Measurements from ENCODE around the gene SLF2.
A peak's percentile ranks its signal among the peaks of the same experiment; 100 is the strongest.

The SLF2 gene

DNA sequence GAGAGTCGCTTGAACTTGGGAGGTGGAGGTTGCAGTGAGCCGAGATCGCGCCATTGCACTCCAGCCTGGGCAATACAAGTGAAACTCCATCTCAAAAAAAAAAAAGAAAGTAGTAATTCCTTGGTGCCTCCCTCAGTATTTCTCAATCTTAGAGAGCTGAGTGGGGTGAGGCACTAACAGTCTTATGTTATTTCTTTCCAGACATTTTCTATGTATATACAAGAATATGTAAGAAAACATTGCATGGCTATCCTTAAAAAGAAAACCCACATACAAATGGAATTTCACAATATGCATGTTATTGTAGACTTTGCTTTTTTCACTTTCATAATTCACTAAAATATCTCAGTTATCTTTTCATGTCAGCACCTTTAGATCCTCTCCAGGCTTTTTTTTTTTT is 13.6 kb upstream of the SLF2 start:
- no peak for DNase-seq (ENCODE audit: low read depth)

- no peak for DNase-seq (ENCODE audit: low read depth)
These were observed 11.7 kb upstream of the SLF2 start for GRCh38 chr10:100901051-100901450.

DNA sequence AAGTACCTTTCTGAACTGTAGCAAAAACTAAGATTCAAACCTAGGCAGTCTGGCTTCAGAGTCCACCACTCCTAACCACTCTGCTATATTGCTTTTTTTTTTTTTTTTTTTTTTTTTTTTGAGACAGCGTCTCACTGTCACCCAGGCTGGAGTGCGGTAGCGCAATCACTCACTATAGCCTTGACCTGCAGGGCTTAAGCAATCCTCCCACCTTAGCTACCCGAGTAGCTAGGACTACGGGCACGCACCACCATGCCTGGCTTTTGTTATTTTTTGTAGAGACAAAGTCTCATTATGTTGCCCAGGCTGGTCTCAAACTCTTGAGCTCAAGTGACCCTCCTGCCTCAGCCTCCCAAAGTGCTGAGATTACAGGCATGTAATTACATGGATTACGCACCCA is 10.1 kb upstream of the SLF2 start:
- DNase-seq (ENCODE audit: low read depth), result no peak

DNA sequence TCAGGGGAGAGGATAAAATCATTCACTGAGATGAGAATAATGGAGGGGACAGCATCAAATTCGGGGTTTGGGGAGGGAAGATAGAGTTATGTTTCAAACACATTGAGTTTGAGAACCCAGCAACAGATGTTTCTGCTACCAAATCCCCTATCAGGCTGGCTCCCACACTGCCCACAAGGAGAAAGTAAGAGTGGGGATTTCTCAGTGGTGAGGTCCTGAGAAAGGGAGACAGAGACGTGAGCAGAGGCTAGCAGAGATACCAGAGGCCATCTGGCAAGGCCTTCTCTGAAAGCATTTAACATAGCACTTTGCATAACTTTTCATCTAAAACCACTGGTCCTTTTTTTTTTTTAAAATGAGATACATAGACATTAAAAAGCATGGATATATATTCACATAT is 7.8 kb upstream of the SLF2 start:
- DNase-seq (ENCODE audit: low read depth), result no peak

DNA sequence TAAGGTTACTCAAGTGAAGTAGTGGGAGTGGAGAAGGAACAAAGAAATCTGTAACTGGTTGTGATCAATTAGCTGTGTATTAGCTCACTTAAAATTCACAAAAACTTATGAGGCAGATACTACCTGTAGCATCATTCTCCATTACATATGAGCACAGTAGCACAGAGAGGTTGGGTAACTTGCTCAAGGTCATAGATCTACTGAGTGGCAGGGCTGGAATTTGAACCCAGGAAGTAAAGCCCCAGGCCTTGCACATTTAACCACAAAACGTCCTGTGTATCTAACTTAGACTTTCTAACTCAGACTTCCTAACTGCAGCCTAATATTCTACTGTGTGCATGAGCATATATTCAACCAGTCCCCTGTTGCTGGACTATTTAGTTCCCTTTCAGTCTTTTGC is 5.6 kb upstream of the SLF2 start:
- no peak for DNase-seq (ENCODE audit: low read depth)

DNA sequence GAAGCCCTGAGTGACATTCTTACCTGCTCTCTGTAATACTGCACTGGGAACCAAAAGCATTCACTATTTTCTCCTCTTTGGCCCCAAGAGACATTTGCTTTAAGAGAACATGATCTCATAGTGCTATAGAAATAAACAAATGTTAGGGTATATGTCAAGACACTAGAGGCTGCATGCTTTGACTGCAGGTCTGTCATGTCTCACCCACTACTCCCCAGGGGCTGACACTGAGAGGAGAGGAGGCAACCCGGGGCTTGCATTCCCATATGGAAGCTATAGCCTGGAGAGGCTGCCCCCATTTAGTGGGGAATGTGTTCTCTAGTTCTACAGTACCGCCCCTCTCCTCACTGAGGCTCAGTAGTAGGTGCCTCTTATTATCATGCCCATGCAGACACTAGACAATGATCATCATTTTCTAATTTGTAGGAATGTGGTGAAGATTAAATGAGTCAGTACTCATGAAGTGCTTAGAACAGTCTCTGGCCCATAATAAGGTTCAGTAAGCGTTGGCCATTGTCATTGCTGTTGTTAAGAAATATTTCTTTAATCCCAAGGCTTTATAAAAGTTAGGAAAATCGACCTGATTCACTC is 4.9 kb upstream of the SLF2 start:
- no peak for DNase-seq (ENCODE audit: low read depth)

DNA sequence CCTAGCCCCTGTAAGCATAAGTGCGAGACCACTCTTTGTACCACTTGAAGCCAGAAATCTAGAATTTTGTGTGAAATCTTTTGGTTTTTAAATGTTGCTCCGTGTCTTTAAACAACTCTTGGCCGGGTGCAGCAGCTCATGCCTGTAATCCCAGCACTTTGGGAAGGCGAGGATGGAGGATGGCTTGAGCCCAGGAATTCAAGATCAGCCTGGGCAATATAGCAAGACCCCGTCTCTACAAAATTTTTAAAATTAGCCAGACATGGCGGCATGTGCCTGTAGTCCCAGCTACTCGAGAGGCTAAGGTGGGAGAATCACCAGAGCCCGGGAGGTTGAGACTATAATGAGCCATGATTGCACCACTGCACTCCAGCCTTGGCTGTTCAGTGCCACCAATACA is 4.4 kb upstream of the SLF2 start:
- no peak for DNase-seq (ENCODE audit: low read depth)

DNA sequence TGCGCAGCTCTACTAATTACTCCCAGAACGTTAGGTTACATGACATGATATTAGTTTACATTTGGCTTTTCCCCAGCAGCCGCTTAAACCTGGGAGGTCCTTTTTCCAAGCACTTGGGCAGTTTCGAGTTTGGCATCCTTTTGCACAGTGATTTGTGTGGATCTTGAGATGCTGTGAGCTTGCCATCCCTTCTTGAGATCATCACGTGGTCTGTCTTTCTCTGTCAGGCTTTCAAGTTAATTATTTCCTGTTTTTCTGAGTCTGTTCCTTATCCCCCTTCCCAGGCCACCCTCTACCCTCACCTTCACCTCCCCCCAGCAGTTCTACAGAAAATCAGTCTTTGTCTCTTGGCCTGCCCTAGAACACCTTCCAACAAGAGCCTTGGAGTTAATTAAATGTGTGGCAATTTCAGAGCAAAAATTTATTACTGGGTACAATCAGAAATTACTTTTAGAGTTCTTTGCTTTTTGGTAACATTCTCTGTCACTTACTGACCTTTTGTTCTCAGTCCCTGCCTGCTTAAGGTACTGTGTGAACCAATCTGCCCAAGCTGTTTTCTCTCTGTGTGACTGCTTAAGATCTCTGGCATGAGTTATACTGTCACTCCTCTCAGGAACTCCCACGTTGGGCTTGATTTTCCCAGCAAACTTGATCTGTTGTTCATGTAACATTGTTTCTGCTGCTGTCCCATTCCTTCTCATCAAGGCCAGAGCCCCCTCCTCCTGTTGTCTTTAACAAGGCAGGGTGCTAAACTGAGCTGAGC is 3.1 kb upstream of the SLF2 start:
- no peak for DNase-seq (ENCODE audit: low read depth)

DNA sequence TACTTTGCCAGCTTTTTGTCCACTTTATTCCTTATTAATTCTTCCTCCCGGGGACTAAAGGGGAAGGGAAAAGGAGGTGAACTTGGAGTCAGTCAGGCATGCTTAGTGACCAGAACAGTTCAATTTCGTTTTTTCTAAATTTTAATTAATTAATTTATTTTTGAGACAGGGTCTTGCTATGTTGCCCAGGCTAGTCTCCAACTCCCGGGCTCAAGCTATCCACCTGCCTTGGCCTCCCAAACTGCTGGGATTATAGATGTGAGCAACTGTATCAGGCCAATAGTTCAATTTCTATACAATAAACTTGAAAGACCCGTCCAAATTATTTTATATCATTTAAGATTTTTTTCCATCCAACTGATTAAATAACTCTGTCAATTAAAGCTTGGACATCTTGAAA is 1.3 kb upstream of the SLF2 start:
- DNase-seq (ENCODE audit: low read depth), result no peak

GRCh38 chr10:100912013-100912604 is 654 bp upstream of the SLF2 start:
- no peak for DNase-seq (ENCODE audit: low read depth)

DNA sequence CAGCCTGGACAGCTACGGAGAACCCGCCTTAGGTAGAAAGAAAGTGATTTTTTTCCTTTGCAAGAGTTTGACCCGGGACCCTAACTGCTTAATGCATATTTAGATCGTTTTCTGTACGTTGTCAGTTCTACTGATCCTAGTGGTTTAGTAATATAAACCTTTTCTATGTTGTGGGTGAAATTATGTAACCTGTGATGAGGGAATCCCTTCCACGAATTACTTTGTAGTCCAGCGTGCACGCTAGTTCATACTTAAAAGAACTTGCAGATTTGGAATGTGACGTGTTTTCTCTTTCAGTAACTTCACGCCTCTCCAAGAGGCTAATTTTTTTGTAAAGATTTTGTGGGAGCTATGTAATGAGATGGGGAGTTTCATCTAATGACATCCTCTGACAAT is 705 bp downstream of the SLF2 start:
- DNase-seq (ENCODE audit: low read depth), result no peak

DNA sequence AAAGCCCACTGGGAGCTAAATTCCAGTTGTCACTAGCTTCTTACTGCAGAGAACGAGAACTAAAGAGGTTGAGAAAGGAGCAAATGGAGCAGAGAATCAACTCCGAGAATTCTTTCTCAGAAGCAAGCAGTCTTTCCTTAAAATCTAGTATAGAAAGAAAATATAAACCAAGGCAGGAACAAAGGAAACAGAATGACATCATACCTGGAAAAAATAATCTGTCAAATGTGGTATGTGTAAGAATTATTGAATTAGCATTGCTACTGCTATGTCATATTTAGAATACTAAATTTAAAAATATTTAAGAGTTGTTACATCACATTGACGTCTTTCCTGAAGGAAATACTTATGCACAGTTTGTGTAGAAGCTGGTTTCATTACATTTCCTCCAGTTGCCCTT is 4.3 kb downstream of the SLF2 start:
- no peak for DNase-seq (ENCODE audit: low read depth)

DNA sequence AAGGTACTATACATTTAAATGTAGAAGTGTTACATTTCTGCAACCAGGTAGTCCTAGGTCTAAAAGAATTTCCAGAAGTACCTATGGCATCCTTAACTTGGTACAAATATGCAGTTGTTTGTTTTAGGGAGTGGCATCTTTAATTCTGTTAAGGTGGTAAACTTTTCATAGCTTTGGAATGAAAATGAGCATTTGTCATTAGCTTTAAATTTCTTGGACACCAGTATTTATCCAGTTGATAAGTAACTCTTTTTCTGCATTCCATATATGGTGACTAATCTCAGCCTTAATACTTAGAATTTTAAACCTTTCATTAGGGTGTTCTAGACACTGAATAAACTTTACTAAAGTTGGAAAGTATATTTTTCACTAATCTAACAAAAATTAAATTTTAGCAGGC is 10.8 kb downstream of the SLF2 start:
- no peak for DNase-seq (ENCODE audit: low read depth)

- DNase-seq (ENCODE audit: low read depth), result no peak
These were observed 14.5 kb downstream of the SLF2 start for GRCh38 chr10:100927266-100927665.

DNA sequence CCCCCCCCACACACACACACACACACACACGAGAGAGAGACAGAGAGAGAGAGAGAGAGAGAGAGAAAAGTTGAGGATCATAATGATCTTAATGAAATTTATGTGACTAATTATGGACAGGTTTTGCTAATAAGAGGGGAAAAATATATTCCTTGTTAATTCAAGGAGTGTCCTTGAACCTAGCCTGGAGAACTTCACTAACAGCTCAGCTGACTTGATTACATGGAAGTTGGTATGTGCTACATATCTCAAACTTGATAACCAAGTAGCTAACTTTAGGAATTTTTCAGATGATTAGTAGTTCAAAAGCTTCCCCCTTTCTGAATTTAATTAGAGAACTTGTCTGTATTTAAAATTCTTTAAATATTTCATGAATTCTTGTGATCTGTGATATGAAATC is 15.3 kb downstream of the SLF2 start:
- no peak for DNase-seq (ENCODE audit: low read depth)

- DNase-seq (ENCODE audit: low read depth), result no peak
These were observed 17.6 kb downstream of the SLF2 start for GRCh38 chr10:100930368-100930767.

DNA sequence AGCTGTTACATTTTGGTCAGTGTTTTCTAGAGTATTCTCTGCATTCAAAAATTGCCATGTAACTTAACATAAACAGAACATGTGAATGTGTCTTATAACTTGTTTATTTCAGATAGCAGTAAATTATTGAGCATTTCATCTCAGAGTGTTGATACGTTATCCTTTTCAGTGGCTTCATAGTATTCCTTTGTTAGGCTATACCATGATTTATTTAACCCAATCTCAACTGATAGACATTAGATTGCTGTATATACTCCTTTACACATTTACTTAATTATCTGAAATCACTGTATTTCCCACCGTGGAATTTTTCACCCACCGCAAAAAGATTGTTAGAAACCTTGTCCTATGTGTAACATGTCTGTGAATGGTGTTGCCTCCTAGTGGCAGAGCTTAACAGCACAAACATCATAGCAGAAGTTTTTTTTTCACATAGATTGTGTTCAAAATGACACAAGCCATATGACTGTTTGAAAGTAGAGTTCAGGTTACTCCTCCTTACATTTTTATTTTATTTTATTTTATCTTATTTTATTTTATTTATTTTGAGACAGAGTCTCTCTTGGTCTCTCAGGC is 21.4 kb downstream of the SLF2 start:
- no peak for DNase-seq (ENCODE audit: low read depth)

DNA sequence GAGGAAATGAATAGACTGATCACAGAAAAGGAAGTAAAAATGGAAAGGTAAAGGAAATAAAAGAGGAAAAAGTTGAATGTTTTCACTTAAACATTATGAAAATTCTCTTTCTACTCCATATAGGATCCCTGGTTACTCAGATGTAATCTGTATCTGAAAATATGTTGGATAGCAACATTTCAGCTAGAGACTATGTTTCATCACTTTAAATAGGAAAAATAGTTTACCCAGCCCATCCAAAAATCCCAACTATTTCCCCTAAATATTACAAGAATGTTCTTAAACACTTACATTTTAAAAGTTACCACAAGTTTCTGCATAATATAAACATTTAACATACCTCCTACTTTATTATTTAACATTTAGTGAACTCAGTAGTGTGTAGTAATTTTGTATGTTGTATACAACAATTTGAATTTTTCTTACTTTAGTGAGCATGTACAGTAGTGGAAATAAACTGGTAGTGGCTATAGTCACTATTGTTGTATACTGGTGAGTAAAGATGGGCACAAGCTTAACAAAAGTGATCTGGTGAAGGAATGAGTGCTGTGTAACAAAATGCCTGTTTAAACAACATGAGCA is 27.1 kb downstream of the SLF2 start:
- DNase-seq (ENCODE audit: low read depth), result peak; percentile 14

DNA sequence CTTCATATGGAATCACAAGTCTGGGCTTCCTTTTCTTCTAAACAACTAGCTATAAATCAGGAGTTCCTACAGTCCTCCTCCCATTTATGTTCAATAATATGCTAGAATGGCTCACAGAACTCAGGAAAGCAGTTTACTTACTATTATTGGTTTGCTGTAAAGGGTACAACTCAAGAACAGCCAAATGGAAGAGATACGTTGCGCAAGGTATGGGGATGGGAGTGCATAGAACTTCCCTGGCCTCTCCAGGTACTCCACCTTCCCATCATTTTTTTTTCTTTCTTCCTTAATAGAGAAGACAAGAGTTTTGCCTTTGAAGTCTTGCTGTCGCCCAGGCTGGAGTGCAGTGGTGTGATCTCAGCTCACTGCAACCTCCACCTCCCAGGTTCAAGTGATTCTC is 29.5 kb downstream of the SLF2 start:
- no peak for DNase-seq (ENCODE audit: low read depth)

GRCh38 chr10:100943508-100943907 is 30.7 kb downstream of the SLF2 start:
- DNase-seq (ENCODE audit: low read depth), result no peak

GRCh38 chr10:100945754-100946153 is 33.0 kb downstream of the SLF2 start:
- DNase-seq (ENCODE audit: low read depth), result no peak

DNA sequence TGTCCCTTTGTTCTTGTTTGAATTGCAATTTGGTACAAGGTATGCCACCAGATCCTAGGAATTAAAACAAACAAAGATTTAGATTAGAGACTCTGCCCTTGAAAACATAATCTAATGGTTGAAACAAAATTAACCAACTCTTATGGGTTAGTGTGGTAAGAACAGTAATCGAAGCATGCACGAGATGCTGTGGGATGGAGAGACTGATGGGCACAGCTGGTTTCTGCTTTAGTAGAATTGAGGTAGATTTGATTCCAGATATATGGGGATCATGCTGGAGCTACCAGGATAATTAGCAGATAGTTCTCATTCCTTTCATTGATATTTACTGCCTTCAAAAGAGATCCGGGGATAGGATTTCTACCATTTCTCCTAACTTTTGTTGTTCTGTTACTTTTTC is 36.2 kb downstream of the SLF2 start:
- DNase-seq (ENCODE audit: low read depth), result no peak

- DNase-seq (ENCODE audit: low read depth), result no peak
These were observed 47.5 kb downstream of the SLF2 start for GRCh38 chr10:100960251-100960650.
